ENCODE measurements around the gene ENTPD6.

Gene ENTPD6

DNA sequence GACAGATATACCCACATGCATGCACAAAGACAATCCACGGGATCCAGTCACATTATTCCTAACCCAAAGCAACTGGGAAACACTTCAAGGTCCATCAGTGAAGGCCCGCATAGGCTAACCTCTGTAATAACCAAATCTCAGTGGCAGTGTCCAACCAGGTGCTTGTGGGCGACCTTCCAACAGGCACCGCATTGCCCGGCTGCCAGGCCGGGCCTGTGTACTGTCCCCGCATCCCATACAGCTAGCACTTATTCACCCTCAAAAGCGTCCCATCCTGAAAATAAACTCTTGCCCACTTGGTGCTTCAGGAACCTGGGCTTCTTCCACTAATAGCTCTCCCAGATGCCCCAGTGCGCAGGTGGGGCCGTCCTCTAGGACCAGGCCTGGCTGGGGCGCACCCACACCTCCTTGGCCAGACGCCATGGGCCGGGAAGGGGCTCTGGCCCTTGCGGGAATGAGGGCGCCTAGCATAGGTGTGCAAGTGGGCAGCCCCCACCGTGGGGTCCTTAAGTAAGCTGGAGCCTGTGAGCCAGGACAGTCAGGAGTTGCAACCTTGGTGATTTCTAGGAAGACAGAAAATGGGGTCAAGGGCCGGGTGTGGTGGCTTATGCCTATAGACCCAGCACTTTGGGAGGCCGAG lies 1.1 kb upstream of the ENTPD6 start:
- peaks cover 7% of the 10 kb centered on the region; the same call in 1 of the 2 replicates for H4K20me1 ChIP-seq (ENCODE audit: insufficient read depth, low read length)
- peaks cover 24% of the 10 kb centered on the region for H3K79me2 ChIP-seq (ENCODE audit: low read length)
- peaks cover 19% of the 10 kb centered on the region; the same call in 1 of the 2 replicates for H3K27me3 ChIP-seq (ENCODE audit: low read depth, low read length)
- peaks cover 5% of the 10 kb centered on the region for H3K36me3 ChIP-seq (replicated peaks; ENCODE audit: low read depth, low read length)
- H3K9me3 ChIP-seq (ENCODE audit: insufficient read depth, low read length): no peaks in the 10 kb centered on the region
- H3K4me1 ChIP-seq (ENCODE audit: low read length): peaks cover 16% of the 10 kb centered on the region
- H3K4me3 ChIP-seq (ENCODE audit: low read length): no peak overlapping the region
- no peak overlapping the region for H3K27ac ChIP-seq (ENCODE audit: low read length)
- no peak overlapping the region for H2AFZ ChIP-seq (ENCODE audit: low read depth, low read length)
- TF ChIP-seq CTCF (IDR thresholded peaks at IDR 0.05; ENCODE audit: low read depth, low read length) (no peak), EZH2phosphoT487 (IDR thresholded peaks at IDR 0.05; ENCODE audit: low read depth) (no peak)
- H3K9ac ChIP-seq (ENCODE audit: low read length): no peak overlapping the region
- H3K4me2 ChIP-seq (ENCODE audit: low read length): peak overlapping the region; percentile 75

DNA sequence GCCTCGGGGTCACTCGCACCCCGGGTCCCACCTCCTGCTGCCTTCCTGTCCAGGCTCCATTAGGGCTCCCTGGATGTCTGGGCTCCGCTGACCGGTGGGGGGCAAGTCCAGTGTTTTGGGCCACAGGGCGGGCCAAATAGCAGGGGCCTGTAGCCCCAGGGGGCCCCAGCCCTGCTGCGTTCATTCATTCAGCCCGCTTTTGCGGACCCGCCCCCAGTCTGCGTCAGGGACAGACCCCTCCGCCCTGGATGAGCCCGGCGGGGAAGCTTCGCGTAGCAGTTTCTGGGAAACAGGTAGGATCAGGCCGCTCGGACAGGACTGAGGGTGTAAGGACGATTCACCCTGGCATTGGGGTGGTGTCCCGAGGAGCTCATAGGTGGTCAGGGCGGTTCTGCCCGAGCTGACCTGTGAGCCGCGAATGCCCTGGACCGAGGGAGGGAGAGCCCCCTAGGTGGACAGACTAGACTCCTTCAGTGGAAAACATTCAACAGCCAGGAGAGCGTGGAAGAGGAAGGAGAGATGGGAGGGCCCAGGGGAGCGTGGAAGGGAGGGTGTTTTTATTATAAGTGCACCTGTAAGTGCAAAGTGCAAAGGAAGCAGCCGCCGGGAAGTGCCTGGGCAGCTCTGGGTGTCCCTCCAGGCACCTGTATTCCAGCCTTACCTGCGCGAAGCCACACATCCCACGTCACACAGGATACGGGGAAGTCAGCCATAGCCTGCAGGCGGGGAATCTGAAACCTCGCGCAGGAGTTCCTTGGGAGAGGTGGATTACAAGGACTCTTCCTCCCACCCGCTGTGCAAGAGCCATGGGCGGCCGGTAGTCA lies 662 bp downstream of the ENTPD6 start:
- peak overlapping the region; percentile 86 for H3K9ac ChIP-seq (ENCODE audit: low read length)
- H3K4me2 ChIP-seq (ENCODE audit: low read length): peak overlapping the region; percentile 84
- peaks cover 16% of the 10 kb centered on the region for H3K4me1 ChIP-seq (ENCODE audit: low read length)
- 0 out of 2 replicates have a peak, but pooled peaks cover 10% of the 10 kb centered on the region for H3K27me3 ChIP-seq (ENCODE audit: low read depth, low read length)
- peak overlapping the region; percentile 82; the same call in 1 of the 2 replicates for H2AFZ ChIP-seq (ENCODE audit: low read depth, low read length)
- H3K9me3 ChIP-seq (ENCODE audit: insufficient read depth, low read length): no peaks in the 10 kb centered on the region
- TF ChIP-seq EZH2phosphoT487 (IDR thresholded peaks at IDR 0.05; ENCODE audit: low read depth) (no peak), CTCF (IDR thresholded peaks at IDR 0.05; ENCODE audit: low read depth, low read length) (no peak)
- H4K20me1 ChIP-seq (ENCODE audit: insufficient read depth, low read length): peaks cover 7% of the 10 kb centered on the region; the same call in 1 of the 2 replicates
- H3K79me2 ChIP-seq (ENCODE audit: low read length): peaks cover 28% of the 10 kb centered on the region
- H3K36me3 ChIP-seq (replicated peaks; ENCODE audit: low read depth, low read length): peaks cover 5% of the 10 kb centered on the region
- peak overlapping the region; percentile 7; the same call in 1 of the 2 replicates for H3K27ac ChIP-seq (ENCODE audit: low read length)
- peak overlapping the region; percentile 92 for H3K4me3 ChIP-seq (ENCODE audit: low read length)

DNA sequence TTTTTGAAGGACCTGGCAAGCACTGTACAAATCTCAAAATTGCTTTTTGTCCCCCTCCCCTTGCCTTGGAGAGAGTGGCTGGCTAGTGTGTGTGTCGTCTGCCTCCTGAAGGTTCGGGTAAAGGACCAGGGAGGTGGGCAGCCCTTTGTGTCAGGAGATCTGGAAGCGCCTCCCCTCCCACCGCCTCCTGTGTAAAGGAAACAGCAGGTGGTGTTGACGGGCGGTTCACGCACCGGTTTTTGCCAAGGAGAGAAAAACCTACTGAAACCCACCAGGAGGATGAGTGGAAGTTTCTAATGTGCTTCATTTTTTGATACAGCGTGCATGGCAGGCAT lies 1.2 kb downstream of the ENTPD6 start:
- no peak overlapping the region for H2AFZ ChIP-seq (ENCODE audit: low read depth, low read length)
- no peak overlapping the region for H3K27ac ChIP-seq (ENCODE audit: low read length)
- 0 out of 2 replicates have a peak, but pooled peaks cover 5% of the 10 kb centered on the region for H3K27me3 ChIP-seq (ENCODE audit: low read depth, low read length)
- TF ChIP-seq CTCF (IDR thresholded peaks at IDR 0.05; ENCODE audit: low read depth, low read length) (no peak), EZH2phosphoT487 (IDR thresholded peaks at IDR 0.05; ENCODE audit: low read depth) (no peak)
- peaks cover 7% of the 10 kb centered on the region; the same call in 1 of the 2 replicates for H4K20me1 ChIP-seq (ENCODE audit: insufficient read depth, low read length)
- peak overlapping the region; percentile 84 for H3K4me2 ChIP-seq (ENCODE audit: low read length)
- peak overlapping the region; percentile 86 for H3K9ac ChIP-seq (ENCODE audit: low read length)
- H3K4me3 ChIP-seq (ENCODE audit: low read length): peak overlapping the region; percentile 92
- no peaks in the 10 kb centered on the region for H3K9me3 ChIP-seq (ENCODE audit: insufficient read depth, low read length)
- H3K36me3 ChIP-seq (replicated peaks; ENCODE audit: low read depth, low read length): peaks cover 5% of the 10 kb centered on the region
- H3K4me1 ChIP-seq (ENCODE audit: low read length): peaks cover 16% of the 10 kb centered on the region
- H3K79me2 ChIP-seq (ENCODE audit: low read length): peaks cover 33% of the 10 kb centered on the region

Data from OCI-LY3 (cell line).